ENCODE data around the gene CCDC6. TPM values are rescaled to one million over a fixed set of nuclear protein-coding genes. Genes with fewer than 3 reads are reported as not detected.
"Not testable (repeated sequence)": the region's sequence is repeated elsewhere in the genome, so short reads cannot be mapped to it uniquely, and the experiment has no call there.

CCDC6 gene
- total RNA-seq, 2 experiments from 2014 or later: 16.8 to 34.4 TPM

GRCh38 chr10:59885430-59886134 lies 20.8 kb downstream of the CCDC6 start:
- Mint-ChIP-seq H3K4me3 (peak overlapping the region; percentile 2), H3K9me3 (ENCODE audit: low read depth) (no peaks in the 10 kb centered on the region), H3K4me1 (peaks cover 71% of the 10 kb centered on the region), H3K27me3 (no peaks in the 10 kb centered on the region), H3K27ac (peak overlapping the region; percentile 47), H3K36me3 (peaks cover 16% of the 10 kb centered on the region)
- DNase-seq (peak; percentile 63), ATAC-seq (no peak)
- CTCF ChIA-PET: interaction anchor here (0.6 to 1.2 kb wide), 3 partner anchors 9 to 20 kb away, joined by 3 to 7 read pairs (median 6); partner anchors contain the start of gene CCDC6

DNA sequence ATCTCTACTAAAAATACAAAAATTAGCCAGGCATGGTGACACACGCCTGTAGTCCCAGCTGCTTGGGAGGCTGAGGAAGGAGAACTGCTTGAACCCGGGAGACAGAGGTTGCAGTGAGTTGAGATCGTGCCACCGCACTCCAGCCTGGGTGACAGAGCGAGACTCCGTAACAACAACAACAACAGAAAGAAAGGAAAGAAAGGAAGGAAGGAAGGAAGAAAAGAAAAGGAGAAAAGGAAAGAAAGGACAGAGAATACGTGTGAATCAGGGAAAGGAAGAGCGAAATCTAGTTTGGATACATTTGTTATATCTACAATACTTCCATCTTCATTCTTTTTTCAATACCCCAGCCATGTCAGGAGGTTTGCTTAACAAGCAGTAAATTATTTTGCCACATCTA lies 21.5 kb downstream of the CCDC6 start:
- H3K27ac Mint-ChIP-seq: peak overlapping the region; percentile 52
- CTCF ChIA-PET: interaction anchor here (1.2 kb wide), 2 partner anchors 20 to 21 kb away, joined by 6 to 7 read pairs; partner anchors contain the start of gene CCDC6
- H3K36me3 Mint-ChIP-seq: peaks cover 13% of the 10 kb centered on the region
- H3K4me1 Mint-ChIP-seq: peaks cover 76% of the 10 kb centered on the region
- not testable (repeated sequence) for H3K27me3 Mint-ChIP-seq; ATAC-seq; H3K9me3 Mint-ChIP-seq (ENCODE audit: low read depth); H3K4me3 Mint-ChIP-seq; DNase-seq

GRCh38 chr10:59881640-59882039 lies 24.7 kb downstream of the CCDC6 start:
- H3K27me3 Mint-ChIP-seq: no peaks in the 10 kb centered on the region
- no peaks in the 10 kb centered on the region for H3K9me3 Mint-ChIP-seq (ENCODE audit: low read depth)
- peak overlapping the region; percentile 76 for H3K27ac Mint-ChIP-seq
- CTCF ChIA-PET: interaction anchor here (0.7 to 1.8 kb wide), 2 partner anchors 17 to 24 kb away, joined by 3 to 7 read pairs; partner anchors contain the start of gene CCDC6
- no peak for DNase-seq
- H3K4me1 Mint-ChIP-seq: peaks cover 80% of the 10 kb centered on the region
- no peak overlapping the region for H3K4me3 Mint-ChIP-seq
- ATAC-seq: no peak
- H3K36me3 Mint-ChIP-seq: peaks cover 12% of the 10 kb centered on the region

GRCh38 chr10:59880971-59881510 lies 25.3 kb downstream of the CCDC6 start:
- Mint-ChIP-seq H3K4me1 (peaks cover 76% of the 10 kb centered on the region), H3K27ac (peak overlapping the region; percentile 76), H3K4me3 (peak overlapping the region; percentile 42), H3K36me3 (peaks cover 12% of the 10 kb centered on the region), H3K27me3 (no peaks in the 10 kb centered on the region), H3K9me3 (ENCODE audit: low read depth) (no peaks in the 10 kb centered on the region)
- DNase-seq (peak; percentile 87), ATAC-seq (peak; percentile 78)
- CTCF ChIA-PET: interaction anchor here (0.7 to 1.8 kb wide), 2 partner anchors 17 to 24 kb away, joined by 3 to 7 read pairs; partner anchors contain the start of gene CCDC6

DNA sequence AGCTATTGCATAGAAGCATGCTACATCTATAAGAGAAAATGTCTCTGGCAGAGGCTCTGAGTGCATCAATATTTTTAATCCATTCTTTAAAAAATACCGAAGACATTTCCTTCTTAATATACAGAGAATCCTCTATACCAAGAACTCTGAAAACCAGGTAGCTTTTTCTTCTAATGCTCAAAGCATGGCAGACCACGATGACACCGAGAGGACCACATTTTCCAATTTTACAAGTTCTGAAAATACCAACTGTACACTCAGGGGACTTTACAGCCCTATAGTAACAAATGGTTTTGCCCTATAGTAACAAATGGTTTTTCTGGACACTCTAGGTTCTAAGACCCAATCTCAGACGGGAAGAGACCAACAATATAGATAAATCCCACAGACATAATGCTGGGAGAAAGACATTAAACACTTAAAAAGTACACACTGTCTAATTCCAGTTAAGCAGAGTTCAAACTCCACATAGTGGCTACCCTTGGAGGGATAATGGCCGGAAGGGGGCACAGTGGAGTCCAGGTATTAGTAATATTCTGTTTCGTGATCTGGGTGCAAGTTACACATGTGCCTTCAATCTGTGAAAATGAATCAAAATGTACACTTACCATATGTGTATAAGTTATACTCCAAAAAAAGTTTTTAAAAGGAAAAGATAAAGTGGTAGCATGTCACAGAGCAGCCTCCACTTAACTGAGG lies 26.2 kb downstream of the CCDC6 start:
- DNase-seq (peak; percentile 58), ATAC-seq (no peak)
- Mint-ChIP-seq H3K27ac (peak overlapping the region; percentile 76), H3K4me3 (peak overlapping the region; percentile 49), H3K4me1 (peaks cover 72% of the 10 kb centered on the region), H3K27me3 (no peaks in the 10 kb centered on the region), H3K9me3 (ENCODE audit: low read depth) (no peaks in the 10 kb centered on the region), H3K36me3 (peaks cover 12% of the 10 kb centered on the region)
- CTCF ChIA-PET: interaction anchor here (1.0 to 3.9 kb wide), 4 partner anchors 8 to 28 kb away, joined by 3 to 17 read pairs (median 6); partner anchors contain the start of gene CCDC6

DNA sequence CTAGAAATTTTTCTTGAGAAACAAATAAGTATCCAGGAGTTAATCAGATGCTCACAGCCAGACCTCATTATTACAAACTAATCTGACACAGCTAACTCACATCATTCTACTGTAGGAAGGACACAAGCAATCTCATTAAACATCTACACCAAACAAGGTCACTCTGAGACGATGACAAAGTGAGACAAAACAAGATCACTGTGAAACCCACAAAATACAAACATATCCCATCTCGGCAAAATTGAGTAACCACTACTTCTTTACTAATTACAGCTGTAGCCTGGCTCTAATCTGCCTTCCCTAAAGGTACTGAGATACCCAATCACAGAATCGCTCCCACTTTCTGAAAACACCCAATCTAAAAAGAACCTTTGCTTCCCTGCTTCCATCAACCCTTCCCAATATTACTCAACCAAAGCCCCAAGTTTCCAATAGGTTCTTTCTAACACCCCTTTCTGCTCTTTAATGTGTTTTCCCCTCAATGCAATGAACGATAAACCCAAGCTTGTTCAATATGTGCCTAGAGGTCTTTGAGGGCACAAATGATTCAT lies 26.9 kb downstream of the CCDC6 start:
- Mint-ChIP-seq H3K4me3 (peak overlapping the region; percentile 49), H3K4me1 (peaks cover 69% of the 10 kb centered on the region), H3K36me3 (peaks cover 12% of the 10 kb centered on the region), H3K27ac (peak overlapping the region; percentile 76), H3K27me3 (no peaks in the 10 kb centered on the region), H3K9me3 (ENCODE audit: low read depth) (no peaks in the 10 kb centered on the region)
- ATAC-seq (peak; percentile 49), DNase-seq (no peak)
- CTCF ChIA-PET: interaction anchor here (1.0 to 3.9 kb wide), 4 partner anchors 9 to 29 kb away, joined by 3 to 17 read pairs (median 6); partner anchors contain the start of gene CCDC6

- peaks cover 66% of the 10 kb centered on the region for H3K4me1 Mint-ChIP-seq
- CTCF ChIA-PET: interaction anchor here (1.3 to 4.2 kb wide), 3 partner anchors 14 to 29 kb away, joined by 4 to 17 read pairs (median 17); partner anchors contain the start of gene CCDC6
- H3K36me3 Mint-ChIP-seq: peaks cover 10% of the 10 kb centered on the region
- ATAC-seq (no peak), DNase-seq (no peak)
- H3K27ac Mint-ChIP-seq: peak overlapping the region; percentile 29
- H3K9me3 Mint-ChIP-seq (ENCODE audit: low read depth): no peaks in the 10 kb centered on the region
- no peak overlapping the region for H3K4me3 Mint-ChIP-seq
- no peaks in the 10 kb centered on the region for H3K27me3 Mint-ChIP-seq
Observed at GRCh38 chr10:59878915-59879314, 27.4 kb downstream of the CCDC6 start.

- DNase-seq (no peak), ATAC-seq (no peak)
- Mint-ChIP-seq H3K27ac (peak overlapping the region; percentile 25), H3K36me3 (peaks cover 10% of the 10 kb centered on the region), H3K27me3 (no peaks in the 10 kb centered on the region), H3K9me3 (ENCODE audit: low read depth) (no peaks in the 10 kb centered on the region), H3K4me1 (peaks cover 62% of the 10 kb centered on the region), H3K4me3 (no peak overlapping the region)
- CTCF ChIA-PET: interaction anchor here (3.9 to 4.2 kb wide), 2 partner anchors 13 to 27 kb away, joined by 17 read pairs; partner anchors contain the start of gene CCDC6
Observed at GRCh38 chr10:59878289-59878688, 28.1 kb downstream of the CCDC6 start.

DNA sequence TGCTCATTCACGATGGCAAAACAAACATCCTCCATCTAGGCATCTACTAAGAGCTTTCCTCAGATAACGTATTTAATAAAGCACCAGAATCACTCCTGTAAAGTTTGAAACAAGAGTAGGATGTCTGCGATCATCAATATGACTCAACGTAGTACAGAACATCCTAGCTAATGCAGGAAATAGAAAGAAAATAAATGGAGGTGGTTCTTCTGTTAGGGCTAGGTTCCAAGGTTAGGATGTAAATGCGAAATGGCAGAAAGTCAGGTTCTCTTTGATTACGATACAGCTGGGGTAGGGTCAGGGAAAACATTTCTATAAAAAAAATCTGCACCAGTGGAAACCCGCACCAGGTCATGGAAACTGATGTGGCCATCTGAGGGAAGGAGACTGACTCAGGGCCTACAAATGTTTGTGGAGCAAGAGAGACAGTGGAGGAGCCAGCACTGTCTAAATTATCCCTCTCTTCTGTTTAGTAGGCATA lies 29.1 kb downstream of the CCDC6 start:
- Mint-ChIP-seq H3K27ac (peak overlapping the region; percentile 26), H3K4me3 (no peak overlapping the region), H3K36me3 (peaks cover 10% of the 10 kb centered on the region), H3K9me3 (ENCODE audit: low read depth) (no peaks in the 10 kb centered on the region), H3K4me1 (peaks cover 68% of the 10 kb centered on the region), H3K27me3 (no peaks in the 10 kb centered on the region)
- DNase-seq (no peak), ATAC-seq (no peak)
- CTCF ChIA-PET: interaction anchor here (3.9 to 4.2 kb wide), 2 partner anchors 12 to 28 kb away, joined by 17 read pairs; partner anchors contain the start of gene CCDC6

DNA sequence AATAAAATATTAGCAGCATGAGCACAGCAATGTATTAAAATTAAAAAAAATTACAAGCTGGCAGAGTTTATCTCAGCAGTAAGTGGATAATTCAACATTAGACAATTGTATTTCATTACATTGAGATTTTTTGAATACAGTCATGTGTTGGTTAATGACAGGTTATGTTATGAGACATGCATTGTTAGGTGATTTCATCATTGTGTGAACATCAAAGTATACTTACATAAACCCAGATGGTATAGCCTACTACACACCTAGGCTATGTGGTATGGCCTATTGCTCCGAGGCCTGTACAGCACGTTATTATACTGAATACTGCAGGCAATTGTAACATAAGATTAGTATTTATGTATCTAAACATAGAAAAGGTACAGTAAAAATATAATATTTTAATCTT lies 29.7 kb downstream of the CCDC6 start:
- CTCF ChIA-PET: interaction anchor here (3.9 to 4.2 kb wide), 2 partner anchors 11 to 29 kb away, joined by 17 read pairs; partner anchors contain the start of gene CCDC6
- Mint-ChIP-seq H3K9me3 (ENCODE audit: low read depth) (no peaks in the 10 kb centered on the region), H3K27me3 (no peaks in the 10 kb centered on the region), H3K27ac (no peak overlapping the region), H3K4me3 (no peak overlapping the region), H3K4me1 (peaks cover 70% of the 10 kb centered on the region), H3K36me3 (peaks cover 9% of the 10 kb centered on the region)
- ATAC-seq (no peak), DNase-seq (no peak)

DNA sequence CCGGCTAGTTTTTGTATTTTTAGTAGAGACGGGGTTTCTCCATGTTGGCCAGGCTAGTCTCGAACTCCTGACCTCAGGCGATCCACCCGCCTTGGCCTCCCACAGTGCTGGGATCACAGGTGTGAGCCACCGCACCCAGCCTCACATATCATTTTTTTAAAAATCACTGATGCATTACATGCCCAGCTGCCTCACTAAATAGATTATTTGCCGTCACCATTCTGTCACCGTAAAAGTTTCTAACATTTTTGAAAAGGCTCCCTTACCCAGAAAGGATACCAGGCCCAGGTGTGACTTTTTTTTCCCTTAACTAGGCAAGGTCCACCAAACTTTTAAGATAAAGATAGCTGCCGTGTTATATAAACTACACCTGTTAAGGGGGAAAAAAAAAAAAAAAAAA lies 30.1 kb downstream of the CCDC6 start:
- H3K4me3 Mint-ChIP-seq; H3K36me3 Mint-ChIP-seq; H3K27me3 Mint-ChIP-seq; H3K9me3 Mint-ChIP-seq (ENCODE audit: low read depth); H3K27ac Mint-ChIP-seq; ATAC-seq; DNase-seq: not testable (repeated sequence)
- CTCF ChIA-PET: interaction anchor here (4.2 kb wide), 1 partner anchor 11 kb away, joined by 17 read pairs; no protein-coding TSS in a partner anchor
- peaks cover 66% of the 10 kb centered on the region for H3K4me1 Mint-ChIP-seq

DNA sequence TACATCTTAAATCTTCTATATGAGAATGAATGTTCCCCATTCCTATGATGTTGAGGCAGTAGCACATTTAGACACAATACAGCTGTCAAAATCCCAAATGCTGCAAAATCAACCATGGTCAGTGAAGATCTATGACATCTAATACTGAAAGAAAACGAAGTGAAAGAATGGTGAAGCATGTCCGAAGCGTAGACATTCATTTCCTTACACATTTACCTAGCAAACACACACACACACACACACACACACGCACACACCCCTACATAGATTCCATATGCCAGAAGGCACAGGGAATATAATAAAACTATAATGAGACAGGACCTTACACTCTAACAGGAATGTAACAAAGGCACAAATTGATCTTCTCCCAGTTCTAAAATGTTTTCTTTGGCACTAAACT lies 32.5 kb downstream of the CCDC6 start:
- Mint-ChIP-seq H3K4me1 (peaks cover 50% of the 10 kb centered on the region), H3K36me3 (peaks cover 4% of the 10 kb centered on the region), H3K4me3 (no peak overlapping the region), H3K27me3 (no peaks in the 10 kb centered on the region), H3K27ac (no peak overlapping the region), H3K9me3 (ENCODE audit: low read depth) (no peaks in the 10 kb centered on the region)
- CTCF ChIA-PET: interaction anchor here (0.9 kb wide), 1 partner anchor 32 kb away, joined by 4 read pairs; the partner anchor contains the start of gene CCDC6
- ATAC-seq: no peak
- DNase-seq: no peak

Data from activated CD8-positive, alpha-beta memory T cell treated with anti-CD3 and anti-CD28 coated beads, Interleukin-2, amount 10 ng/mL, durations not matched to agents 7 days and 5 days (primary cell).